GM10266 (cell line): ENCODE results near the gene DOP1B.

Experiments used
- DNase-seq: peaks from one replicate; pipeline ENCODE4 v3.0.0; 2012; ENCODE audit errors: extremely low spot score
- CTCF ChIP-seq: IDR thresholded peaks from 2 replicates; pipeline ENCODE4 v1.5.1; 2012; ENCODE audit warnings: mild to moderate bottlenecking, low read depth; ENCODE audit not compliant: control insufficient read depth, insufficient read depth; ENCODE audit errors: missing control alignments

The DOP1B gene

GRCh38 chr21:36167541-36167940 lies 10.9 kb downstream of the DOP1B start:
- DNase-seq = no peak
- no peak for TF ChIP-seq CTCF

GRCh38 chr21:36169470-36170128 lies 13.0 kb downstream of the DOP1B start:
- no peak for DNase-seq
- TF ChIP-seq CTCF = no peak

DNA sequence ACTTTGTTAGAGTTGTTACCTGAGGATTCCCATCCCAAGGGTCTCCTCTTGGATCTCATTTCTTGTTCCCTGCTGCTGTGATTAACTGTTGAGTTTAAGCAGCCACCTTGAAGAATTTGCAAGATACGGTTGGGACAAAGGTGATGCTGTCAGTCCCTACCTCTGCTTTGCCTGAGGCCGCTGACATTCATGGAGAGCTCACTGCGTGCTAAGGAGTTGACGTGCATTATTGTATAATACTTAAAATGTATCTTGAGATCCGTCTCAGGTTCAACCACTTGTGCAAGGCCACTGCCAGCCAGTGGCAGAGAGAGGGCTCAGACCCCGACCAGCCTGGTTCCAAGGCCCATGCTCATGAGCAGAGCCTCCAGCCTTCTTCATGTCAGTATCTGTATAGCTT lies 14.2 kb downstream of the DOP1B start:
- no peak for DNase-seq
- no peak for TF ChIP-seq CTCF

GRCh38 chr21:36171336-36171735 lies 14.7 kb downstream of the DOP1B start:
- DNase-seq = no peak
- no peak for TF ChIP-seq CTCF

DNA sequence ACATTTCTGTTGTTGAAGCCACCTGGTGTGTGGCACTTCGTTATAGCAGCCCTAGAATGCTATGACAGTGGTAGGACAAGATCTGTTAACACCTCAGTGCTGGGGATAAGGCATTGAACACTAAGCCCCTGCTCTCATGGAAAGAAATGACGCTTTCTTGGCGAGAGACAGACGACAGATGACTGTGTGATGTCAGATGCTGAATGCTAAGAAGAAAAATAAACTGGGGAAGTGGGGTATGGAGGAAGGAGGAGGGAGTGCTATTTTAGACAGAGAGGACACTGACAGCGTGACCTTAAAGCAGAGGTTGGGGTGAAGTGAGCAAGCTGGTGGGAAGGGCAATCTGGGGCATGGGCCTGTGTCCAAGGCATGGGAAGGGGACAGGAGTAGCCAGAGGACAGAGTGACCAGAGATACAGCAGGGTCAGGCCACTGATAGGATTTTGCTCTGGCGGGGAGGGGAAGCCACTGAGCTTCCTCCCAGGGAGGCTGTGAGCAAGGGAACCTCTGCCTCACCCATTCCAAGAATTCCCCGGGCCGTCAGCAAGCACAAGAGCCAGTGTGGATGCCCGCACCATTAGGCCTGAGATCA lies 15.2 kb downstream of the DOP1B start:
- DNase-seq = no peak
- TF ChIP-seq CTCF = no peak

GRCh38 chr21:36174780-36175179 lies 18.2 kb downstream of the DOP1B start:
- no peak for DNase-seq
- no peak for TF ChIP-seq CTCF

GRCh38 chr21:36175771-36176565 lies 19.3 kb downstream of the DOP1B start:
- no peak for TF ChIP-seq CTCF
- DNase-seq = no peak
